IPS-11a (cell line): ENCODE data around the gene PTPRR.
A peak's percentile ranks its signal among the peaks of the same experiment; 100 is the strongest.

Experiments used
- H3K4me3 ChIP-seq: one replicate; pipeline ENCODE4 v1.5.1; 2013; ENCODE audit warnings: low read depth, low read length, control low read depth

Gene PTPRR

GRCh38 chr12:70615174-70615866 lies 305.2 kb downstream of the PTPRR start:
- H3K4me3 ChIP-seq, result no peak overlapping the region

- H3K4me3 ChIP-seq, result peak overlapping the region; percentile 53
Measured at GRCh38 chr12:70609739-70610491, 310.6 kb downstream of the PTPRR start.

- peak overlapping the region; percentile 53 for H3K4me3 ChIP-seq
Measured at GRCh38 chr12:70609203-70609602, 311.3 kb downstream of the PTPRR start.

- H3K4me3 ChIP-seq, result no peak overlapping the region
Measured at GRCh38 chr12:70608184-70608583, 312.4 kb downstream of the PTPRR start.

GRCh38 chr12:70607107-70607506 lies 313.4 kb downstream of the PTPRR start:
- no peak overlapping the region for H3K4me3 ChIP-seq

GRCh38 chr12:70605976-70606375 lies 314.6 kb downstream of the PTPRR start:
- H3K4me3 ChIP-seq, result no peak overlapping the region

GRCh38 chr12:70604662-70605061 lies 315.9 kb downstream of the PTPRR start:
- H3K4me3 ChIP-seq, result no peak overlapping the region

- no peak overlapping the region for H3K4me3 ChIP-seq
Measured at GRCh38 chr12:70603044-70603443, 317.5 kb downstream of the PTPRR start.

- no peak overlapping the region for H3K4me3 ChIP-seq
Measured at GRCh38 chr12:70598467-70599193, 321.9 kb downstream of the PTPRR start.

GRCh38 chr12:70592664-70593063 lies 327.9 kb downstream of the PTPRR start:
- H3K4me3 ChIP-seq, result no peak overlapping the region

- H3K4me3 ChIP-seq, result no peak overlapping the region
Measured at GRCh38 chr12:70590549-70591226, 329.9 kb downstream of the PTPRR start.

GRCh38 chr12:70590051-70590450 lies 330.5 kb downstream of the PTPRR start:
- H3K4me3 ChIP-seq, result no peak overlapping the region
